GM23338 (cell line): ENCODE measurements around the gene SORBS1. TPM values are rescaled to one million over a fixed set of nuclear protein-coding genes. Genes with fewer than 3 reads are reported as not detected.

Experiments used
- ATAC-seq: fragments of 200-7000 bp; cut with Tn5 transposase; 3 replicates; pipeline ENCODE4 v1.9.1; 2020
- DNase-seq: peaks from one replicate; pipeline ENCODE4 v3.0.0-alpha.2; 2015; ENCODE audit warnings: low spot score
- H2AFZ ChIP-seq: fragments of 200-600 bp; sonication (generic); 2 replicates; pipeline ENCODE4 v1.8.0; 2016; ENCODE audit warnings: antibody characterized with exemption, mild to moderate bottlenecking, moderate library complexity
- H3F3A ChIP-seq: fragments of 200-600 bp; sonication (generic); replicated peaks from 2 replicates; pipeline ENCODE4 v1.8.0; 2017; ENCODE audit warnings: antibody characterized with exemption, mixed run types, low read depth
- H3K27ac ChIP-seq: fragments of 200-600 bp; sonication (generic); 2 replicates; pipeline ENCODE4 v1.6.1; 2016; ENCODE audit warnings: low read depth
- H3K27me3 ChIP-seq: fragments of 200-600 bp; sonication (generic); 2 replicates; pipeline ENCODE4 v1.8.0; 2016; ENCODE audit warnings: mild to moderate bottlenecking, mixed run types, moderate library complexity; ENCODE audit not compliant: insufficient read depth
- H3K36me3 ChIP-seq: fragments of 200-600 bp; sonication (generic); 2 replicates; pipeline ENCODE4 v1.8.0; 2016; ENCODE audit warnings: mild to moderate bottlenecking; ENCODE audit not compliant: insufficient read depth
- H3K4me1 ChIP-seq: fragments of 200-600 bp; sonication (generic); 2 replicates; pipeline ENCODE4 v1.8.0; 2016; ENCODE audit warnings: mild to moderate bottlenecking, moderate library complexity; ENCODE audit not compliant: insufficient read depth
- H3K4me2 ChIP-seq: fragments of 200-600 bp; sonication (generic); 2 replicates; pipeline ENCODE4 v1.7.1; 2017; ENCODE audit warnings: mixed run types
- H3K4me3 ChIP-seq: fragments of 200-600 bp; sonication (generic); 2 replicates; pipeline ENCODE4 v1.6.1; 2016; ENCODE audit warnings: mixed run types
- H3K79me2 ChIP-seq: fragments of 200-600 bp; sonication (generic); replicated peaks from 2 replicates; pipeline ENCODE4 v1.8.0; 2017; ENCODE audit warnings: mild to moderate bottlenecking; ENCODE audit not compliant: insufficient read depth
- H3K9me2 ChIP-seq: fragments of 200-600 bp; sonication (generic); 2 replicates; pipeline ENCODE4 v1.8.0; 2017; ENCODE audit not compliant: insufficient read depth
- H4K20me1 ChIP-seq: fragments of 200-600 bp; sonication (generic); replicated peaks from 2 replicates; pipeline ENCODE4 v1.8.0; 2017; ENCODE audit warnings: mild to moderate bottlenecking; ENCODE audit not compliant: insufficient read depth
- H3K27ac Mint-ChIP-seq: 2 replicates; pipeline ENCODE4 v1.8.0; 2020; ENCODE audit warnings: inconsistent platforms, mild to moderate bottlenecking, moderate library complexity, mixed read lengths
- H3K27me3 Mint-ChIP-seq: 3 replicates; pipeline ENCODE4 v1.8.0; 2022; ENCODE audit warnings: low read depth, mild to moderate bottlenecking, moderate library complexity, mixed read lengths, inconsistent platforms; ENCODE audit not compliant: insufficient read depth, poor library complexity
- H3K36me3 Mint-ChIP-seq: 3 replicates; pipeline ENCODE4 v1.8.0; 2021; ENCODE audit warnings: low read depth, mild to moderate bottlenecking, inconsistent platforms, moderate library complexity, mixed read lengths
- H3K4me1 Mint-ChIP-seq: 3 replicates; pipeline ENCODE4 v1.8.0; 2020; ENCODE audit warnings: mild to moderate bottlenecking, inconsistent platforms, mixed read lengths
- H3K4me3 Mint-ChIP-seq: 3 replicates; pipeline ENCODE4 v1.8.0; 2021; ENCODE audit warnings: moderate library complexity, mild to moderate bottlenecking, inconsistent platforms, mixed read lengths
- H3K9me3 Mint-ChIP-seq: 3 replicates; pipeline ENCODE4 v1.8.0; 2020; ENCODE audit warnings: moderate library complexity, mild to moderate bottlenecking, inconsistent platforms, mixed read lengths
- CREB1 ChIP-seq: fragments of 250-450 bp; sonication (Bioruptor Pico); IDR thresholded peaks from 2 replicates; pipeline ENCODE4 v1.5.0; 2020; ENCODE audit warnings: low read depth, mild to moderate bottlenecking, moderate library complexity
- CTCF ChIP-seq, 2 experiments: fragments of 200-600 bp in 1 of 2; sonication (generic) in 1 of 2; conservative IDR thresholded peaks; 2 replicates each; pipeline versions ENCODE4 v1.5.1 to v1.6.1; 2016 to 2017; ENCODE audit warnings: antibody characterized with exemption in 2 of 2, low read depth in 2 of 2, mild to moderate bottlenecking in 2 of 2, moderate library complexity in 1 of 2
- ETS1 ChIP-seq: IDR thresholded peaks from 2 replicates; pipeline ENCODE4 v1.6.1; 2016; ENCODE audit warnings: antibody characterized with exemption
- EZH2 ChIP-seq: fragments of 200-600 bp; sonication (generic); IDR thresholded peaks from one replicate; pipeline ENCODE4 v1.8.0; 2017; ENCODE audit warnings: antibody characterized with exemption, mild to moderate bottlenecking, low read depth; ENCODE audit not compliant: unreplicated experiment
- EZH2phosphoT487 ChIP-seq: fragments of 200-600 bp; sonication (generic); IDR thresholded peaks from one replicate; pipeline ENCODE4 v1.8.1; 2018; ENCODE audit warnings: antibody characterized with exemption; ENCODE audit not compliant: unreplicated experiment
- JUNB ChIP-seq: IDR thresholded peaks from one replicate; pipeline ENCODE4 v1.6.1; 2016; ENCODE audit warnings: antibody characterized with exemption; ENCODE audit not compliant: unreplicated experiment
- NANOG ChIP-seq: IDR thresholded peaks from 2 replicates; pipeline ENCODE4 v1.6.1; 2016; ENCODE audit warnings: antibody characterized with exemption, borderline replicate concordance
- POLR2AphosphoS5 ChIP-seq: IDR thresholded peaks from 2 replicates; pipeline ENCODE4 v1.6.1; 2016; ENCODE audit warnings: antibody characterized with exemption, low read depth
- REST ChIP-seq: IDR thresholded peaks from one replicate; pipeline ENCODE4 v1.6.1; 2018; ENCODE audit warnings: antibody characterized with exemption; ENCODE audit not compliant: unreplicated experiment
- STAT1 ChIP-seq: IDR thresholded peaks from one replicate; pipeline ENCODE4 v1.6.1; 2016; ENCODE audit warnings: antibody characterized with exemption; ENCODE audit not compliant: unreplicated experiment
- ZNF114 ChIP-seq: fragments of 250-450 bp; sonication (Bioruptor Pico); IDR thresholded peaks from 2 replicates; pipeline ENCODE4 v1.5.0; 2020; ENCODE audit warnings: mild to moderate bottlenecking, moderate library complexity
- ZNF331 ChIP-seq: fragments of 250-450 bp; sonication (Bioruptor Pico); IDR thresholded peaks from 2 replicates; pipeline ENCODE4 v1.5.0; 2020; ENCODE audit warnings: low read depth, mild to moderate bottlenecking, moderate library complexity
- ZNF462 ChIP-seq: fragments of 250-450 bp; sonication (Bioruptor Pico); IDR thresholded peaks from 2 replicates; pipeline ENCODE4 v1.5.0; 2020; ENCODE audit warnings: mild to moderate bottlenecking, moderate library complexity
- polyA plus RNA-seq: library from polyadenylated mRNA; unstranded; fragments of >200 nt; fragmentation: Nextera tagmentation; extraction: Ambion mirVana; gene quantifications from 2 replicates; pipeline ENCODE4 v1.2.1, GENCODE V29; 2016
- total RNA-seq: library from RNA; depleted of rRNA; stranded (reverse); fragments of >200 nt; shearing (Covaris generic); gene quantifications from 2 replicates; pipeline ENCODE4 v1.2.3, GENCODE V29; 2014

SORBS1 gene
- total and polyA plus RNA-seq, 2 experiments from 2014 or later, result 47.7 to 51.5 TPM

GRCh38 chr10:95350219-95350829 lies 210.8 kb downstream of the SORBS1 start:
- H4K20me1 ChIP-seq, result no peaks in the 10 kb centered on the region
- peaks cover 2% of the 10 kb centered on the region; the same call in 2 of the 3 replicates for H3K36me3 Mint-ChIP-seq
- peaks cover 8% of the 10 kb centered on the region for H3K27me3 Mint-ChIP-seq
- H3K4me2 ChIP-seq, result no peak overlapping the region
- TF ChIP-seq NANOG (no peak), STAT1 (no peak), POLR2AphosphoS5 (no peak), ZNF462 (CRISPR knock-in tag) (no peak), REST (no peak), CREB1 (CRISPR knock-in tag) (no peak), ETS1 (no peak), CTCF (conservative IDR thresholded peaks at IDR 0.05; ENCODE audit: low read depth in 2 of 2) (no peak), EZH2phosphoT487 (no peak), EZH2 (no peak), JUNB (no peak), ZNF331 (no peak), ZNF114 (CRISPR knock-in tag) (no peak)
- H3K9me2 ChIP-seq, result no peaks in the 10 kb centered on the region
- ATAC-seq, result no peak
- peaks cover 9% of the 10 kb centered on the region for H3K36me3 ChIP-seq
- no peak overlapping the region for H3K27ac Mint-ChIP-seq
- H3K4me3 Mint-ChIP-seq, result no peak overlapping the region
- H2AFZ ChIP-seq, result no peak overlapping the region
- H3K9me3 Mint-ChIP-seq, result no peaks in the 10 kb centered on the region
- no peak overlapping the region for H3K27ac ChIP-seq
- no peaks in the 10 kb centered on the region for H3K4me1 ChIP-seq
- no peaks in the 10 kb centered on the region for H3K79me2 ChIP-seq
- peaks cover 6% of the 10 kb centered on the region for H3K4me1 Mint-ChIP-seq
- no peak overlapping the region for H3K4me3 ChIP-seq
- H3K27me3 ChIP-seq, result no peaks in the 10 kb centered on the region
- no peak for DNase-seq
- H3F3A ChIP-seq, result no peaks in the 10 kb centered on the region
